ENCODE results near the gene FGGY.

Gene FGGY

DNA sequence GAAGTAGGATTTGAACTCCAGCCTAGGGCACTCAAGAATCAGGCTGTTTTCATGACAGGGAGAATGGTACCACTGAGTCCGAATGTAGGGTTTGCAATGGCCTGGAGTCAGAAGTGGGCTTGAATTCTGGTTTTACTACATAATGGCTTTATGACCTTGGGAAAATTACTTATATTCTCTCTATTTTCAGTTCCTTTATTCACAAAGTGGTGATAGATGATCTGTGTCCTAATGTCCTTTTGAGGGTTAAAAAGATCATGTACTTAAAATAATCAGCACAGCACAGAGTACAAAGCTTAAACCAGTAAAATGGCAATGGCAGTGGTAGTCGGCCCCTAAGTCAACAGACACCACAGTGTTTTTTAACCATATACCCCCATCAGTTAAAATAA is 454.1 kb downstream of the FGGY start:
- DNase-seq, result no peak

DNA sequence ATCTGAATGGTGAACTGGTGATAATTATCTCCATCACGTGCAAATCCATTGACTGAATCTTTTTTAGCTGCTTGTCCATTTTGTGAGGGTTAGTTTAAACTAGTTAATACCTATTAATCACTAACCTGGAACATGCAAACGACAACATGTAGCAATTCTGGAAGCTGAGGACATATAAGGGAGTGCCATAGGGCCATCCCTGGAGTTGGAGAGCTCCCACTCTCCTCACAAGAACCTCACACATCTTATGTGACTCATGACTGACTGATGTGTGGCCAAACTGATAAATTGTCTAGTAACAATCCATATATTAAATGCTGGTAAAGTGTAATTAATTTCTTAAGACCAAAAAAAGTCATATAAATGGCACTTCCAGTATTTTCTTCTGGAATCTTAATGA is 454.9 kb downstream of the FGGY start:
- DNase-seq, result no peak

DNA sequence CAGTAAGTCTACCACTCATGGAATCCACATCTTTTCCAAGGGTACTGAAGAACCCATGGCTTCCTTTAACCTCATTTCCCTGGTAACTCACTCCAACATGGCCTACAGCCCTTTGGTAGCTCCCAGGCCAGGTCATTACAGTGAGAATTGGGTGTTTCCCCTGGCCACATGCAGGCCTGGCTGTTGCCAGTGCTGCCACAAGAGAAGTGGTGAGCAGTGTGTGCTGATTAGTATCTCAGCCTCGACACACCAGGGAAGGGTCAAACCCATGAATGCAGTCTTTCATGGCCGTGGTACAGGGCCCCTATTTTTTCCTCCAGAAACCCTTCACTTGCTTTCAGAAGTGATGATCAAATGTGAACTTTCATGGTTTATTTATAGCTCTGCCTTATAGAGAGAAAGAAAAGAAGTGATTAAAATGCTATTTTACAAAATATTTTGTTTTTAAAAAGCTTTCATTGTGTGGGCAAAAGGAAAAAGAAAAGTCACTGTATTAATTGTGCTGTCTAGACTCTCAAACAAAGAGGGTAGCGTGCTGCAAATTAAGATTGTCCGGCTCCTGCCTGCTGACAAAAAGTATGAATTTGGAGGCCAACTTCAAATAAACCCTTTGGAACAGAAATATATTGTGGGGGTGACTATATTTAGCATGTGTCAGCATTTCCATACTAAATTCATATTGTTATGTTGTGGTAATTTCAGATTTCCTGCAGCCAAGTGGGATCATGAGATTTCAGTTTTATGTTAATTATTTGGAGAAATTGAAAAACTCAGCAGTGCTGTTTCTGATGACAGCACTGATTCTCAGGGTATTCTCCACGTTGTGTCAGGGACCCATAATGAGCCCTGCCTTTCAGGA is 455.9 kb downstream of the FGGY start:
- no peak for DNase-seq

DNA sequence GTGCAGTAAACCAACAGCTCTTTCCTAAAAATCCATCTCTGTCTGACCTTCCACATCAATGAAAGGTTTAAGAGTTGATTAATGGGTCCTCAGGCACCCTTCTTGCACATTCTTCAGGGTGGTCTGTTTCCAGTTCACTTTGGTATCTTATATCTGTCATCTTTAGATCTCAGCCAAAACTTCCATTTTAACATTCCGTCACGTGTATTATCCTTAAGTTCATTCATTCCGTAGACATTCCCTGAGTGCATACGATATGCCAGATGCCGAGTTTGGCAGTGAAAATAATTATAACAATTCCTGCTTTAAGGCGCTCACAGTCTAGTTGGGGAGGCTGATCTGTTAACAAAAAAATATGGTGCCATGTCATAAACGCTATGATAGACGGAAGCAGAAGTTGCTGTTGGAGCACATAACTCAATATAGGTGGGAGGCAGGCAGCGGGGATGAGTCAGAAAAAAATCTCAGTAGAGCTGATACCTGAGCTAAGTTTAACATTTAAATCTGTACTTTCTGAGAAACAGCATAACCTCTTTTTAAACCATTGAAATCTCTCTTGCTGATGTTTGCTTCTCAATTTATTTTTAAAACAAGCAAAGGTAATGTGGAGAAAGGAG is 458.3 kb downstream of the FGGY start:
- no peak for DNase-seq

DNA sequence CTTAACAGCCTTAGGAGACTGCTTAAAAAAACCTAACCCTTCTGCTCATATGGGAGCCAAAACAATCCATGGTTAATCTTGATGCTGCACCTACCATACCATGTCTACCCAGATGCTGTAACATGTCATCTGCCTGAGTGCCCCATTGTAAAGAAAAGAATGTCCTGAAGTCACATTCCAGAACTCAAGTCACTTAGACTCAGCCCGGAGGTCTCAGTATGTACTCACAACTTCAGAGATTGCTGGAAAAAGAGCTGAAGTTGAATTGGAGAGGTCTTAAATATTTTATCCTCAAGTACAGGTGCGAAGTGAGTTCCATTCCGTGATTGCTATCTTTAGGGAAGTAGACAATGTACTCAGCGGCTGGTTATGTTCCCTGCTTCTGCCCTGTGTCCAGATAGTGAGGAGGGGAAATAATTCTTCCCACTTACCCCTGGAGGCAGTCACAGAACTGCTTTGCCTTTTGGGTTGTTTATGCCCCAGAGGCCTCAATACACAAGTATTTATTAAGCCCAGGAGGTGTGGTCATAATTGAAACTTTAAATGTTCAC is 460.4 kb downstream of the FGGY start:
- no peak for DNase-seq

DNA sequence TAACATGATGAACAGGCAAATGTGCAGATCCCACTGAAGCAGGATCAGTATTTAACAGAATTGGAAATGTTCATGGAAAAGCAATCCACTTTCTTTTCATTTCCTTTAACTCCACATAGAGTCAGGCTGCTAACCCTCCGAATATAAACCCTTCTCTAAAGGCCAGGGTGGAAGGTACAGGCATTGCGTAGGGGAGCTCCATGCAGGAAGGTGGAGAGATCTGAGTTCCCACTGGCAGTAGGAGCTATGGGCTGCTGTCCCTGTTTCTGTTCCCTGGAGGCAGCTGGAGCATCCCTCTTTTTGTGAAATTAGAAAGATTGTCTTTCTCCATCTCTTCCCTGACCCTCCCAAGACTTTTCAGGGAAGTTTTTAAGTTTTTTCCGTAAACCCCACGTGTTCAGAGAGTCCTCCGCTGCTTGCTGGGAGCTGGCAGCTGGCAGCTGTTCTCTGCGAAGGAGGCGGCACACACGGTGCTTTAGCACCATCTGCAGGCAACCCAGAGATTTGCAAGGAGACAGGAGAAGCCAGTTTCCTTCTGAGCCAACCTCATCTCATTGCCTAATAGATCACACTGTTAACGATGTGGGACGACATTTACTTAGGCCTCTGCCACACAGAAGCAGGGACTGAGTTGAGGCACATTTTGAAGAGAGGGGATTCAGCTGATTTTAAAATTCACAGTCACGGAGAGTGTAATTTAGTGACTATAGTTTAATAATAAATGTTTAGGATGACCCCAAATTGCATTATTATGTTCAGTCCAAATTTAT is 462.4 kb downstream of the FGGY start:
- DNase-seq, result peak; percentile 71

DNA sequence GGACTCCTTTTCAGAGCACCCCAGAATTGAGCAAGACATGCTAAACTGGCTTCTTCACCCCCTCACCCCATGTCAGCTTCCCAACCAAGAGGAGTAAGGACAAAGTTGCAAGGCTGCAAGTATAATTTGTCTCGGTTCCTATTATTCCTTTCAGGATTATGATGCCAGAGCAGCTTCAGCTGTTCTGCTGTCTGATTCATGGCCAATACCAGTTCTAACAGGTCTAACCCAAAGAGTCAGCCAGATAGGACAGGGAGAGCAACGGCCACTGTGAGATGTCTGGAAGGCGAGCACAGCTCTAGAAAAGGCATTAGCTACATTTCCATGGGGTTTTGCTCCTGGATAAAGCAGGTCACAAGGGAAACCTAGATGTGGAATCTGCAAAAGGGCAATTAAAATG is 464.5 kb downstream of the FGGY start:
- no peak for DNase-seq

DNA sequence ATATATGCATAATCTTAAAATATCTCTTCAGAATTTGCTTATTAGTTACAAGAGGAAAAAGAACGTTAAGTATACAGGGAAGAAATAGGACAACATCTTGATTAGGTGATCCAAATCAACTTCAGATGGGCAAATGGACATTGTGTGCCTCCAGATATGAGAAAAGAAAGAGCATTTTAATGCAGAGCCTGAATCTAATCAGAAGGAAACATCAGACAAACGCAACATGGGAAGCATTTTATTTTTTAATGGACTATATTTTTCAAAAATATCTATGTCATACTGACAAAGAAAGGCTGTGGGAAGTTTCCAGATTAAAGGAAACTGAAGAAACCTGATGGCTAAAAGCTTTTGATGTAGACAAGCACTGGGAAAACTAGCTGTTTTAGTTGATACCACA is 466.5 kb downstream of the FGGY start:
- no peak for DNase-seq

DNA sequence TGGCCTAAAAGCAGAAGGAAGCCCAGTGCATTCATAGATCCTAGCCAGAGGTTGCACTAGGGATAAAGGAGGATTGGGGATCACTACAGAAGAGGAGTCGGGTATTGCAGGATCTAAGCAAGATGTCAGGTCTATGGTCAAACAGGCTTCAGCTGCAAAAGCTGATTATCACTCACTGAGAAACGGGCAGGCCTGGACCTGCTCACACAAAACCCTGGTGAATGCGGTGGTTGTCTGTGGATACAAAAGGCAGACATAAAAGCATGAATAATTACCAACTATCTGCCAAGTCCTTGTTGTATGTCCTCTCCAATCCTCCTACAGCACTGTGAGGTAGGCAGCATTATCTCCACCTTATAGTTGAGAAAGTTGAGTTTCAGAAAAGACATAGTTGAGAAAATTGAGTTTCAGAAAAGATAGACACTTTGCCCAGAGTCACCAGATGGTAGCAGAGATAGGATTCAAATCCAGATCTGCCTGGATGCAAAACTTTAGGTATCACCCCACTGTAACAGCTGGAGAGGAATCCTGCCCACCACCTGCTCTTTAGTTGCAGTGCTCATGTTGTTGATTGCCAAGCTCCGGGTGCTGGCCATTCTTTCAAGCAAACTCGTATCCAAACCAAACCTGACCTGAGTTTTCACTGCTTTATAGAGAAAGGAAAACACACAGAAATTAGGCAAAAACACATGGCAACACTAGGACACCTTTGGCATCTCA is 468.3 kb downstream of the FGGY start:
- DNase-seq, result no peak

DNA sequence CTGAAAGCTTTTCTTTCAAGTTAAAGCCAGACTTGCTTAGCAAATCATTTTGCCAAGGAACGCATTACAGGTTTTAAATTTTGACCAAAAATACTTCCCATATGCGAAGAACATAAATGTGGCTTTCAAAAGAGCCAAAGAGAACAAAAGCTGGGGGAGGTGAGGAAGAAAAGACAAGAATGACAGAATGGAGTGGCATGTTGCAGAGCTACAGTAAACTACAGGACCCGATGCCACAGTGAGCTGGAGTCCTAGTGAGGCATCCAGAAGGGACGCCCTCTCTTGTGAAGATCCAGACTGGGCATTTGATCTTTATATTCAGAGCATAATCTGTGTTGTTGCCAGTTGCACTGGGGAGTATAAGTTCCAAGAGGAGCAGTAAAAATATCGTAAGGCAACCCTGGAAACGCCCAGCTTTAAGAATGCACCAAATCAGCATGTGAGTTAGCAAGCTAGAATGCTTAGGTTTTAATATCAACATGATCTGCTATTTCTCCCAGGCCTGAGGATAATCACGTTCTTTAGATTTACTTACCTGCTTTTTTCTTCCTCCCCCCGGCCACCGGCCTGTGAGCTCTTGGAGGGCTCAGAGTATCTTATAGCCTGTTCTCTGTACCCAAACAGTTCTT is 469.4 kb downstream of the FGGY start:
- no peak for DNase-seq

DNA sequence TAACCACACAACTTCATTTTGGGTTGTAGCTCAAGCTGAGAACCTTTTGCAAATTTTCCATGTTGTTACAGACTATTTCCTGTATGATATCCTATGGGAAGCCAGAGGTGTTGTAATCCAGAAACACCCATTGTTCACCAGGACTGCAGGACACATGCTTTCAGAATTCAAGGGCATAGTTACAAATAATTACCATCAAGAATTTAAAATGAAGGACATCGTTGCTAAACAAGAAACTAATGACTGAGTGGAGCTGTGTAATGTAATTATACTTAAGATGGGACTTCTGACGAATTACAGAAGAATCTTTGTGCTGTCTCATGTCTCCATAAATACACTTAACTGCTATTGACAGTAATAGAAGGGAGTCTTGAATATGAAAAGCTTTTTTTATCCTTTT is 470.2 kb downstream of the FGGY start:
- no peak for DNase-seq

DNA sequence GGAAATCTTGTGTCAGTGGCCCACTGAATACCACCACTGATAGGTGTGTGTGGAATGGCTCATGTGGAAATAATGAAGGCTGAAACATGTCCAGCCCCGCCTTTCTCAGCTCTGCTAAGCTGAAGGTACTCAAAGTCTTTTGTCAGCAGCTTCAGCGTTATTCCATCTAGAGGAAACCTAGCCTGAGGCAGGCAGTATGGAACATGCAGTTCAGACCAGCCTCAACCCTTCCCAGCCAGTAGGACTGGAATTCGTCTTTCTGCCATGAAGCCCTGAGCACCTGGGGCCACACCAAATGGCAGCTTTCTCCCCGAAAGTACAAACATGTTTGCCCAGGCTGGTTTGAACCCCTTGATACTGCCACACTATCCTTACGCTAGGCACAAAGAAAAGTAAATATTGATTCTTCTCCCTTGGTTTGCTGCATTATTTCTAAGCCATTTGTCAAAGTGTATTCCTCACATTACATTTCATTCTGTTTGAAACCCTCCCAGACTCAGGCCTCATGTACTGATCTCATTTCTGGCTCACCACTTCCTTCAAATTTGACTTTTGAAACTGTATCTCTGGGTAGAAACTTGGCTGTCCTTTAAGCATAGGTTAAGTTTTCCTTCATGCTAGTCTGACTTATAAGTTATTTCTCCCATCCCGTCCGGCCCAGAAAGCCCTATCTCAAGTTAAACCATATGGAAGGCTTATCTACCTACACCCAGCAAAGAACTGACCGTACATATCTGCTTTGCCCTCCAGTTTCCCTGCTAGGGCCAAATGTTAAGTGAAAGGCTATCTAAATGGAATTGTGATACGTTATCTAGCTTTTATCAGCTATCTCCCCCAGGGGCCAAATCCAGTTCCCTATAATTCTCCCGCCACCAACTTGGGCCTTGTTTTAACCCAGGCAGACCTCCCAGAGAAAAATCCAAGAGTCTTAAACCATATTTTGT is 472.2 kb downstream of the FGGY start:
- no peak for DNase-seq

DNA sequence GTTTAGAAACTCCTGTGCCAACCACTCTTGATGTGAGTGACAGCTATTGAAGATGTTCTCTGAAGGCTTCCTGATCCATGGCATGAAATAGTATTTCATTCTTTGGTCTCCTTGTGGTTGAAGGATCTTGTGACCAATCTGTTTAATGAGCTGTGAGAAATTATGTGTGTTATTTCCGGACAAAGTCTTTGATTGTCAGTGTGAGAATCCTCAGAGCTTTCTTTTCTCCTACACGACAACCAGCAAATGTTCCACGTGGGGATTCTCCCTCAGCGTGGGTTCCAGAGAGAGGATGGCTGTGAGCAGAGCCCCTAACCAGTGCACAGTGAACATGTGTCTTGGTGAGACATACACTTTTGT is 472.8 kb downstream of the FGGY start:
- DNase-seq, result no peak

DNA sequence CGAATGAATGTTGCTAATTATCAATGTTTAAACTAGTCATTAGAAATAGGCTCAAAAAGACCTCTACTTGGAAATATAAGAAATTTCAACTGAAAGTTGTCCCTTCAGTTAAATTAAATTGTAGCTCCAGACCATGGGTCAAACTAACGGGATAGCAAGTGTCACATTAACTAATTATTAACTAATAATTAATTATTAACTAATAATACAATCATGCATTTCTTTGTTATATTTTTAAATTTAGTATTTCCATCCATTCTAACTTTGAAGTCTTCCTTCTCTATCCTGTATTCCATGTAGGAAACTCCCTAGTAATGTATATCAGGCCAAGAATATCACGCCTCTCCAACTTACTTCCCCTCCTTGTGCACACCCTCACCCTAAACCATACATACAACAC is 474.5 kb downstream of the FGGY start:
- DNase-seq, result no peak

DNA sequence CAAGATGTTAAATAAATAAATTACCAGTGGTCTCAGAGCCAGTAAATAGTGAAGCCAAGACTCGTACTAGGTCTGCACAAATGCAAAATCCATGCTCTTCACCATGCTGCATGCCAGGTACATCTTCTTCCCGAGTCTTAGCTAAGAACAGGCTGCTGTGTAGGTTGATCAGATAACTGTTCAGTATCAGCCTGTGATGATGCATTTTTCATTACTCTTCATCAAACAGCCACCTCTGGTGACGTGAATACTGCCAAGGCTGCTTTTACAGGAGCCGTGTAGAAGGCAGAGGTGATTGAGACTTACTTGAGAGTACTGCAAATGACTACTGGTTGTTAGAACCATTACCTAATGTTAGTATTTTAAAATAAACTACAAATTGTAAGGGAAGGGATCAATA is 478.6 kb downstream of the FGGY start:
- DNase-seq, result no peak

DNA sequence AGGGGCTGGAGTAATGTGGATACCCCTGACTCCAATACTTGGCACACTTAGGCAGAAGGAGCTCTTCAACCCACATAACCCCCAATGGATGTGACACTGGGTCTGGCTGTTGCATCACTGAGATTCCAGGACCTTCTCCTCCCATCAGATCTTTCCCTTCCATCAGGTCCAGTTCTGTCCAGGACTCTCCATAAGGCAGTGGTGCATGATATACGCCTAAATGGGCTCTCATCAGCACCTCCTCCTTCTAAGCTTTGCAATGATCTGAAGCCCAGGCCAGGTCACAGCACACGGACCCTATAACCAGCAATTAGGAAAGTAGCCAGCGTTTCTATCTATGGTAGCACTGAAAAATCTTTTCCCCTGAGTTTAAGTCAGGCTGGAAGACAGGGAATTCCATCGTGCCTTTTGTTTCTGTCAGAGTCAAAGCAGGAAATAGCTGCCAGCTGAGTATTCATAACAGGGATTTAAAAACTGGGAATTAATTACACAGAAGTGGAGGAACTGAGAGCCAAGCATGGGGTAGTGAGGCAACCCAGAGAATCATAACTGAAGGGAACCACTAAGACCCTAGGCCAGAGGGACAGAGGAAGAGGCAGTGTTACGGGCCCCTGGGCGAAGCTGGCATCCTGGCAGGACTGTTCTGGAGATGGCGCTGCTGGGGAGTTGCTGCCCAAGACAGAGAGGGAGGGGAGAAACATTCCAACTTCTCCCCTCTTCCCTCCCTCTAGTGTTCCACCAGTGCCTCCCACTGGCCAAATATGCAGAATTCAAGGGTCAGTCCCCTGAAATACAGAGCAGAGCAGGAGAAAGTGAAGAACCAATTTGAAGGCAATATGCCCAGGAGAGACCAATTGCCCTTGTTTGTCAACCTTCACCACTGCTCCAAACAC is 480.3 kb downstream of the FGGY start:
- no peak for DNase-seq

DNA sequence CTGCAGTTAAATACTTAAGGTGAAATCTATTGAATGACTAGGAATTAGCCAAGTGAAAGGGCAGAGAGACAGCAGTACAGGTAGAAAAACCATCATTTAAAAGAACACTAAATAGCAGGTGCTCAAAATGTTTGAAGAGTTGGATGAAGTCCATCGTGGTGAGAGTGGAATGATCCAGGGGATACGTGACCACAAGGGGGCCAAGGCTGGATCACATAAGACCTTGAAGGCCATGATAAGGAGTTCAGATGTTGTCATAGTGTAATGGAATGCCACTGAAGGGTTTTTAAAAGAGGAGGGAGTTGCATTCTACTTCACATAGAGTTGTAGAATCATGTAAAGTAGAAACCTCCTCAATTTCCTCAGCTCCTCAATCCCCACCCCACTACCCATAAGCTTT is 483.1 kb downstream of the FGGY start:
- DNase-seq, result no peak

DNA sequence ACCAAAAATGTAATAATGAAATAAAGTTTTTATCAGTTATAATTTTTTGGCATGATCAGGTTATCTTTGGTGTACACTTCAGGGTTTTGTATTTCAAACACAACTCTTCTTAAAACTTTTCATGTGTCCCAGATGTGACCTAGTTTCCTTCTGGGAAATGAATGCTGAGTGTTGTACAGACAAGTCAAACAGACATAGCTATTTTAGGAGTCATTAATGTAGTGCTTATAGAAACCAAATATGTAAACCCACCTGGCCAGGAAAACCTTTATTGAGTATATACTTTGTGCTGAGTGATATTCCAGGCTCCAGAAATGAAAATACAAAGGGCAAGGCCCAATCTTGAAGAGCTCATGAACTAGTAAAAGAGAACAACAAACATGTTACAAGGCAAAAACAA is 491.9 kb downstream of the FGGY start:
- no peak for DNase-seq

DNA sequence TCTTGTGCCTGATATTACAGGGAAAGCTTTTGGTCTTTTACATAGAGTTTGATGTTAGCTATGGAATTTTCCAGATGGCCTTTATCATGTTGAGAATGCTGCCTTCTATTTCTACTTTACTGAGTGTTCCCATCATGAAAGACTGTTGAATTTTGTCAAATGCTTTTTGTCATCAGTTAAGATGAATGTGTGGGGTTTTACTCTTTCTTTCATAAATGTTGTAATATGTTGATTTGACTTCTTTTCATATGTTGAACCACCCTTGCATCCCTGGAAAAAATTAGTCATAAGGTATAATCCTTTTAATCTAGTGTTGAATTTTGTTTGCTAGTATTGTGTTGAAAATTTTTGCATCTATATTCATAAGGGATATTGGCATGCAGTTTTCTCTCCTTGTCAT is 501.7 kb downstream of the FGGY start:
- no peak for DNase-seq

DNA sequence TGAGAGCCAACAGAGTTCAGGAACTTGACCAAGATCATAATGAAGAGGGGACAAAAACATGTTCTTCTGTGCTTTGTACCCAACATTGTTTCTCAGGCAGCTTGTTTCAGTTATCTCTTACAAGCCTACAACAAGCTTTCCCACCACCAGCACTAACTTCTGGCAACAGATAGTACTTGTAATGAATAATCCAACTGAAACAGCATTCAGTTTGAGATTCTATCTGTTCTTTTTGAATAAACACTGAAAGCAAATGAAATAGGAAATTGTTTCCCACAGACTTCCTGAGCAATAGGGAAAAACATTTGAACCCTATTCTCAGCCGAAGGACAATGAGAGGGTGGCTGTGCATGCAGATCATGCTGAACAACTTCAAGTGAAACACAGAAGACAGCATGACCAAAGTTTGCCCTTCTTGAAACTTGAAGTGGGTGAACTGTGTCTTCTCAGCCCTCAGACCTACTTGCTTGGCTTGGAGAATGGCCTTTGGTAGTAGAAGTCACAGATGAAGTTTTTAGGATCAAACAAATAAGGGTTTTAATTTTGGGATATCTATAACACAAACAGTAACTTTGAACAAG is 506.7 kb downstream of the FGGY start:
- DNase-seq, result no peak
